ENCODE data around the gene SCO2.

GRCh38 chr22:50518606-50519005, 6.8 kb downstream of the SCO2 start:
- TF ChIP-seq ZNF660 (tag by site-specific recombination; IDR thresholded peaks at IDR 0.05) (no peak), CTCF (tag by site-specific recombination; IDR thresholded peaks at IDR 0.05) (no peak), ZBTB20 (tag by site-specific recombination; IDR thresholded peaks at IDR 0.05) (no peak), ZNF600 (tag by site-specific recombination; IDR thresholded peaks at IDR 0.05) (no peak)
